Heart right ventricle (tissue), 16 donors: ENCODE data around the gene ACTN2. TPM values are rescaled to one million over a fixed set of nuclear protein-coding genes. Genes with fewer than 3 reads are reported as not detected.

Experiments used
- ATAC-seq, 8 donors: fragments of 200-7000 bp; cut with Tn5 transposase; one replicate each; pipeline ENCODE4 v1.9.1; 2020; ENCODE audit warnings: mild to moderate bottlenecking in 8 of 8, moderate library complexity in 8 of 8, moderate number of reproducible peaks in 1 of 8
- DNase-seq, 2 donors: peaks; one replicate each; pipeline ENCODE4 v3.0.0-alpha.2; 2020
- H3K27ac ChIP-seq, 10 donors: fragments of 200-600 bp; sonication (generic) in 2 of 10; one replicate each; pipeline versions ENCODE4 v1.5.0 to v1.8.0; 2020 to 2022; ENCODE audit warnings: mild to moderate bottlenecking in 3 of 10
- H3K27me3 ChIP-seq, 7 donors: fragments of 200-600 bp; one replicate each; pipeline ENCODE4 v1.8.0; 2021 to 2022; ENCODE audit warnings: mild to moderate bottlenecking in 2 of 7
- H3K36me3 ChIP-seq, 9 donors: fragments of 200-600 bp; sonication (generic) in 1 of 9; one replicate each; pipeline versions ENCODE4 v1.5.0 to v1.8.0; 2020 to 2022; ENCODE audit warnings: mild to moderate bottlenecking in 2 of 9
- H3K4me1 ChIP-seq, 9 donors: fragments of 200-600 bp; sonication (generic) in 1 of 9; one replicate each; pipeline versions ENCODE4 v1.5.0 to v1.8.0; 2020 to 2022; ENCODE audit warnings: mild to moderate bottlenecking in 4 of 9
- H3K4me3 ChIP-seq, 10 donors: fragments of 200-600 bp; sonication (generic) in 2 of 10; one replicate each; pipeline versions ENCODE4 v1.5.0 to v1.8.0; 2020 to 2022; ENCODE audit warnings: mild to moderate bottlenecking in 7 of 10, moderate library complexity in 2 of 10
- H3K9me3 ChIP-seq, 11 donors: fragments of 200-600 bp in 10 of 11; sonication (generic) in 2 of 11; one replicate each; pipeline versions ENCODE4 v1.5.0 to v1.8.0; 2013 to 2022; ENCODE audit warnings: mild to moderate bottlenecking in 2 of 11, control low read depth in 1 of 11, moderate library complexity in 1 of 11
- WGBS, 2 donors: extraction: QIAGEN DNeasy Blood & Tissue Kit; methylation state at CpG; one replicate each; pipeline ENCODE4 v1.1.7; 2013; ENCODE audit warnings: inconsistent platforms in 1 of 2; 5-methylcytosine and 5-hydroxymethylcytosine counted together
- intact Hi-C, 10 donors: fragments of 100-400 bp; cut with DNase I; formaldehyde crosslinking; loops; one replicate each; pipeline versions ENCODE4 v1.11.1 to v1.14.2; 2022
- polyA plus RNA-seq, 2 donors: library from polyadenylated mRNA; stranded (reverse); fragments of 200-250 nt; gene quantifications; one replicate each; pipeline ENCODE4 v1.2.3, GENCODE V29; 2013
- total RNA-seq, 10 donors: library from RNA; stranded (reverse); fragmentation: NEBNext Ultra II Directional in 3 of 10; extraction: Animal tissue kit (Norgen Biotek cat#: 25700) in 3 of 10; gene quantifications; one replicate each; pipeline versions ENCODE4 v1.2.1 to v1.2.4, GENCODE V29; 2021 to 2023
- TF ChIP-seq, protein P1 (sequence below), 9 donors: fragments of 200-600 bp; sonication (generic) in 2 of 9; IDR thresholded peaks; one replicate each; pipeline versions ENCODE4 v1.5.0 to v1.8.0; 2021 to 2022; ENCODE audit warnings: antibody characterized with exemption in 9 of 9, mild to moderate bottlenecking in 5 of 9, moderate library complexity in 1 of 9
- donor health status: Arrhythmogenic right ventricular cardiomyopathy.
- donor health status: ischemic (EF 13 %, LVEDD 7.1; RV severe dilation, severe dysfunction).
- donor health status: healthy with polysubstance abuse.
- donor health status: DM: no; HTN: yes; CAD: no.
- donor health status: DM: no; HTN: no; CAD: no.
- donor health status: ischemic (EF 25% LVEDD 6.9; RV normal size, moderate dysfunction).
- donor health status: ischemic (EF 25% LVEDD 5.7; RV mildly dilated, moderate dysfunction).
- donor health status: healthy.
- donor health status: DM: yes; HTN: yes; CAD: no.
- donor health status: Ischemic cardiomyopathy.
- donor health status: ischemic (EF 35%, LVEDD 5.7; RV mildly dilated, moderate dysfunction).
- donor health status: nonischemic (EF 11% LVEDD 7.7; RV severe dilation, severe dysfunction).
- donor health status: DM: yes; HTN: yes; CAD: no.
- donor health status: PGD.
- donor health status: ischemic (EF 29% LVEDD 5.4; RV normal size, mild dysfunction).
- donor health status: nonischemic (EF 23%, LVEDD 6.1; RV moderate dilation, normal function).

The ACTN2 gene
- total and polyA plus RNA-seq, 12 donors = 599 to 4,290 (median 3,278) TPM

DNA sequence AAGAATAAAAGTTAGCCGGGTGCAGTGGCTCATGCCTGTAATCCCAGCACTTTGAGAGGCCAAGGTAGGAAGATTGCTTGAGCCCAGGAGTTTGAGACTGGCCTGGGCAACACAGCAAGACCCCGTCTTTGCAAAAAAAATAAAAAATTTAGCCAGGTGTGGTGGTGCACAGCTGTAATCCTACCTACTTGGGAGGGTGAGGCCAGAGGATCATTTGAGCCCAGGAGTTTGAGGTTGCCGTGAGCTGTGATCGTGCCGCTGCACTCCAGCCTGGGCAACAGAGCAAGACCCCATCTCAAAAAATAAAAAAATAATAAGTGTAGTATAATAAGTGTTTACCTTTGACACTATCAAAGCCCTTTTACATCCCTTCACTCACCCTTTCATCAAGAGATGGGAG is 5.0 kb downstream of the ACTN2 start:
- Histone ChIP-seq H3K27ac (peak overlapping the region in 8 of 10 donors; percentile 87 to 99 (median 95)), H3K27me3 (peaks cover 0 to 31% (median 6%) of the 10 kb centered on the region in 7 donors), H3K4me1 (peaks cover 0 to 30% (median 4%) of the 10 kb centered on the region in 9 donors), H3K36me3 (no peaks in the 10 kb centered on the region), H3K4me3 (peak overlapping the region in 9 of 10 donors; percentile 17 to 74 (median 63)), H3K9me3 (no peaks in the 10 kb centered on the region)
- 53 to 60% methylated on average over 5 of the region's 5 CpGs for WGBS, 2 donors
- DNase-seq (no peak), ATAC-seq (no peak)
- intact Hi-C loops = no loop called here
- TF ChIP-seq, protein P1, sequence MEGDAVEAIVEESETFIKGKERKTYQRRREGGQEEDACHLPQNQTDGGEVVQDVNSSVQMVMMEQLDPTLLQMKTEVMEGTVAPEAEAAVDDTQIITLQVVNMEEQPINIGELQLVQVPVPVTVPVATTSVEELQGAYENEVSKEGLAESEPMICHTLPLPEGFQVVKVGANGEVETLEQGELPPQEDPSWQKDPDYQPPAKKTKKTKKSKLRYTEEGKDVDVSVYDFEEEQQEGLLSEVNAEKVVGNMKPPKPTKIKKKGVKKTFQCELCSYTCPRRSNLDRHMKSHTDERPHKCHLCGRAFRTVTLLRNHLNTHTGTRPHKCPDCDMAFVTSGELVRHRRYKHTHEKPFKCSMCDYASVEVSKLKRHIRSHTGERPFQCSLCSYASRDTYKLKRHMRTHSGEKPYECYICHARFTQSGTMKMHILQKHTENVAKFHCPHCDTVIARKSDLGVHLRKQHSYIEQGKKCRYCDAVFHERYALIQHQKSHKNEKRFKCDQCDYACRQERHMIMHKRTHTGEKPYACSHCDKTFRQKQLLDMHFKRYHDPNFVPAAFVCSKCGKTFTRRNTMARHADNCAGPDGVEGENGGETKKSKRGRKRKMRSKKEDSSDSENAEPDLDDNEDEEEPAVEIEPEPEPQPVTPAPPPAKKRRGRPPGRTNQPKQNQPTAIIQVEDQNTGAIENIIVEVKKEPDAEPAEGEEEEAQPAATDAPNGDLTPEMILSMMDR (IDR thresholded peaks at IDR 0.05) = no peak

DNA sequence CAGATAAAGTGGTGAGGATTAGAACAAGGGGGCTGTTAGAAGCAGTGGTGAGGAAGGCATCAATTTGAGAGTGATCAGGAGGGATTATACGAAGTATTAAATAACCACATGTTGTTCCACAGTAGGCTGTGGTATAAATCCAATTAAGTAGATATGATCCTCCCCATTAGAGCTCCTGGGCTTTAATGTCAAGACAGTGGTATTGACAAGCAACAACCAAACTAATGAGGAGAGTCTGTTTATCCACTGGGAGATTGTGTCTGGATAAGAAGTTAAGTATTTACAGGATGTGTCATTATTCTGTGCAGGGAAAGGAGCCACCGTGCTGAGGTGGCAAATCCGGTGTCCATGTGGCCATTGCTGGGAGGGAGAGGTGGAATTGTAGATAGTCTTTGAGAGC is 5.8 kb downstream of the ACTN2 start:
- Histone ChIP-seq H3K9me3 (no peaks in the 10 kb centered on the region), H3K4me1 (peaks cover 0 to 25% (median 0%) of the 10 kb centered on the region in 9 donors), H3K4me3 (peak overlapping the region in 8 of 10 donors; percentile 19 to 74 (median 64)), H3K27me3 (peaks cover 0 to 23% (median 6%) of the 10 kb centered on the region in 7 donors), H3K27ac (peak overlapping the region in 8 of 10 donors; percentile 54 to 99 (median 95)), H3K36me3 (no peaks in the 10 kb centered on the region)
- DNase-seq (no peak), ATAC-seq (no peak)
- intact Hi-C loops = no loop called here
- TF ChIP-seq, protein P1 (IDR thresholded peaks at IDR 0.05) = no peak
- 36 to 48% methylated on average over 3 of the region's 3 CpGs for WGBS, 2 donors

DNA sequence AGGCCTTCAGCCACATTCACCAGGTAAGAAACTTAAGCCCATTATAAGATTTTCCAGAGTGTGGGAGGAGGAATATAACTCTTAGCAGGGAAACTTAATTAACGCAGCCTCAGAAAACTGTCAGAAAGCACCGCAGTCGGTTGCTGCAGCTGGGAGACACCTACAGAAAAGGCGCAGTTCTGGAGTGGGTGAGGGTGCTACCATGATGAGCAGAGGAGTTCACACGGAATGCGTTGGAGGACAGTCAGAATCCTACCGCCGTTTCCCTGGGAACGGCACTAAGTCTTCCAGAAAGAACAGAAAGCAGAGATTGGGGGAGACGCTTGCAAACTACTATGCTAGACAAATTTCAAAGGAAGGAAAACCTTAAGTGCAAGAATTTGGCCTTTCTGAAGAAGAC is 6.4 kb downstream of the ACTN2 start:
- peak overlapping the region in 7 of 10 donors; percentile 54 to 99 (median 95) for H3K27ac ChIP-seq
- no peak for ATAC-seq
- TF ChIP-seq, protein P1 (IDR thresholded peaks at IDR 0.05) = no peak
- H3K27me3 ChIP-seq = peaks cover 0 to 17% (median 0%) of the 10 kb centered on the region in 7 donors
- H3K36me3 ChIP-seq = no peaks in the 10 kb centered on the region
- H3K4me1 ChIP-seq = peaks cover 0 to 21% (median 0%) of the 10 kb centered on the region in 9 donors
- intact Hi-C loops = no loop called here
- 36 to 63% methylated on average over 10 of the region's 10 CpGs for WGBS, 2 donors
- no peak for DNase-seq
- no peaks in the 10 kb centered on the region for H3K9me3 ChIP-seq
- H3K4me3 ChIP-seq = peak overlapping the region in 8 of 10 donors; percentile 7 to 74 (median 64)

DNA sequence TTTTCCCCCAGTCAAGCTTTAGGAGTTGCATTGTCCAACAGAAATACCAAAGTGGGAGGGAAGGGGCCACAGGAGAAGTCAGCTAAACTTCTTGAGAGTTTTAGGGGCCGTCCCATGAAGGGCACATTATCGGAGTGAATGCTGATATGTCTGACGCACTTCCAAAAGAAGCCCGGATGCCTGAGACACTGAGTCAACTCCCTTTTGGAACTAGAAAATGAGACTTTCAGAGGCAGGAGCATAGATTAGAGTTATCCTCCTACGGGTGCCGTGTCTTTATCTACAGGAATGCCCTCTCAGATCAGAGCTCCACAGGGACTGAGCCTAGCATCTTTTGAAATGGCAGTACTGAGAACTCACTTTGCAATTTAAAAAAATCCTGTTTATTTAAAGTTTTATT is 13.1 kb downstream of the ACTN2 start:
- Histone ChIP-seq H3K36me3 (no peaks in the 10 kb centered on the region), H3K9me3 (no peaks in the 10 kb centered on the region), H3K4me1 (peaks cover 0 to 39% (median 16%) of the 10 kb centered on the region in 9 donors), H3K4me3 (peak overlapping the region in 4 of 10 donors; percentile 20 to 24 (median 22)), H3K27me3 (peaks cover 0 to 14% (median 0%) of the 10 kb centered on the region in 7 donors), H3K27ac (peak overlapping the region; percentile 35 to 91 (median 80))
- no peak for DNase-seq
- TF ChIP-seq, protein P1 (IDR thresholded peaks at IDR 0.05) = no peak
- ATAC-seq = peak in 5 of 8 donors; percentile 6 to 50 (median 19)
- WGBS, 2 donors = 12 to 22% methylated on average over 6 of the region's 6 CpGs
- intact Hi-C loops = no loop called here
